Measurements from ENCODE around the gene SPDEF.

The SPDEF gene

DNA sequence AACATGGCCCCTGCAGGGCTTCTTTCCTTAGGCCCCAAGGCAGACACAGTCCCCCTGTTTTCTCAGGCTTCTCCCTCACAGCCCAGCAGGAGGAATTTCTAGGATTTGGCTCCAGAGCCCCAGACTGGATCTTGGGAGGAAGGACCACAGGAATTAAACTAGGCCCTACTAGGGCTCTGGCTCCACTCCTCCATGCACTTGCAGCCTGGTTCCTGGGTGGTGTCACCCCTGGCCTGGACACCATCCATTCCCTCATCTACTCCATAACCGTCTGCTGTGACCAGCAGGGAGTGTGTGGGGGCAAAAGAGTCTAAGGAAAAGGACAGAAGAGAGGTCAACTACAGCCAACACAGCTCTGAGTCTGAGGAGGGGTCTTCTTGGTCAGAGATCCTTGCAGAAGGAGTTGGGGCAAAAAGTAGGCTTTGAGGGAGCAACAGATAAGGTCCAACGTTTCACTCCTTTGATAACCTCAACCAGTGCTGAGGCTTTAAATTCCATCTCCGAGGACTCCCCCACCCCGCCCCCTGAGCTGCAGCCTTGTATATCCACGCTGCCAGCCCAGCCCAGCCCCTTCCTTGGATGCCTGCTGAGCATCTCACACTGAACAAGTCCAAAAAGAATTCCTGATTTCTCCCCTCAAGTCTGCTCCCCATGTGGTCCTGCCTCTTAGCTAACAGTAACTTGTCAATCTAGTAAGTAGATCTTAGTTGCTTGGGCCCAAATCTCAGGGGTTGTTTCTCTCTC lies 27.9 kb upstream of the SPDEF start:
- Histone ChIP-seq H3K27me3 (replicated peaks in 2 of 5; ENCODE audit: control insufficient read depth in 4 of 5, insufficient read depth in 5 of 5, low read length in 4 of 5) (no peaks in the 10 kb centered on the region), H3K4me1 (ENCODE audit: control extremely low read depth in 1 of 4, control insufficient read depth in 4 of 4, insufficient read depth in 4 of 4, low read length in 3 of 4) (no peaks in the 10 kb centered on the region), H3K36me3 (ENCODE audit: control insufficient read depth in 4 of 4, insufficient read depth in 4 of 4, low read length in 3 of 4) (peaks cover 2 to 28% (median 27%) of the 10 kb centered on the region in 4 experiments), H3K27ac (ENCODE audit: insufficient read depth in 1 of 2, low read depth in 1 of 2, low read length in 2 of 2, poor library complexity in 1 of 2, severe bottlenecking in 2 of 2) (no peak overlapping the region), H3K4me3 (ENCODE audit: control insufficient read depth in 1 of 7, extremely low read depth in 1 of 7, insufficient read depth in 4 of 7, low read depth in 2 of 7, low read length in 6 of 7) (no peak overlapping the region), H3K9me3 (ENCODE audit: control extremely low read depth in 1 of 5, control insufficient read depth in 4 of 5, insufficient read depth in 2 of 5, low read depth in 1 of 5, low read length in 4 of 5) (no peaks in the 10 kb centered on the region)
- no peak for DNase-seq
- ChIA-PET POLR2A (no interaction called here), CTCF (interaction anchor here (1.5 to 6.1 kb wide), 3 partner anchors 10 to 38 kb away, joined by 3 to 37 read pairs (median 12); no protein-coding TSS in a partner anchor)
- 93% methylated on average over 3 of the region's 5 CpGs for WGBS (ENCODE audit: insufficient coverage)

DNA sequence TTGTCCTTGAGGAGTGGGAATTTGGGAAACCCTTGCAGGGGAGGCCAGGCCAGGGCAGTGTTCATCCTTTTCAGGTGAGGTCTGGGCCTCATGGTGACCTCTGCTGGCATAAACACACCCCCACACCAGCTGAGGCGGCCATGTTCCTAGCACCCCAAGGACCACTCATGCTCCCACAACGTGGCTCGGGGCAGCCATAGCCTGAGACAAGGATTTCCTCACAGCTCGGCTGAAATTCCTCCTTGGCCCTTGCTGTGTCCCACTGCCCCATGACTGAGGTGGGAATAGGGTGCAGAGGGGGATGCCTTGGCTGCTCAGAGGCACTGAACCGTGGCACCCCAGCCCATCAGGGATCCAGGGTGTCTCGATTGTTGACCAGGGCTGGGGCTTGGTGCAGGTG lies 27.3 kb upstream of the SPDEF start:
- POLR2A ChIA-PET, result no interaction called here
- H3K27ac ChIP-seq (ENCODE audit: insufficient read depth in 1 of 2, low read depth in 1 of 2, low read length in 2 of 2, poor library complexity in 1 of 2, severe bottlenecking in 2 of 2), result no peak overlapping the region
- CTCF ChIA-PET, result interaction anchor here (1.5 to 6.1 kb wide), 3 partner anchors 10 to 37 kb away, joined by 3 to 37 read pairs (median 12); no protein-coding TSS in a partner anchor
- 100% methylated on average over 3 of the region's 6 CpGs for WGBS (ENCODE audit: insufficient coverage)
- no peaks in the 10 kb centered on the region for H3K4me1 ChIP-seq (ENCODE audit: control extremely low read depth in 1 of 4, control insufficient read depth in 4 of 4, insufficient read depth in 4 of 4, low read length in 3 of 4)
- H3K27me3 ChIP-seq (replicated peaks in 2 of 5; ENCODE audit: control insufficient read depth in 4 of 5, insufficient read depth in 5 of 5, low read length in 4 of 5), result no peaks in the 10 kb centered on the region
- H3K36me3 ChIP-seq (ENCODE audit: control insufficient read depth in 4 of 4, insufficient read depth in 4 of 4, low read length in 3 of 4), result peaks cover 2 to 25% (median 22%) of the 10 kb centered on the region in 4 experiments
- no peaks in the 10 kb centered on the region for H3K9me3 ChIP-seq (ENCODE audit: control extremely low read depth in 1 of 5, control insufficient read depth in 4 of 5, insufficient read depth in 2 of 5, low read depth in 1 of 5, low read length in 4 of 5)
- H3K4me3 ChIP-seq (ENCODE audit: control insufficient read depth in 1 of 7, extremely low read depth in 1 of 7, insufficient read depth in 4 of 7, low read depth in 2 of 7, low read length in 6 of 7), result no peak overlapping the region
- peak in 1 of 3 donors; percentile 13 for DNase-seq

DNA sequence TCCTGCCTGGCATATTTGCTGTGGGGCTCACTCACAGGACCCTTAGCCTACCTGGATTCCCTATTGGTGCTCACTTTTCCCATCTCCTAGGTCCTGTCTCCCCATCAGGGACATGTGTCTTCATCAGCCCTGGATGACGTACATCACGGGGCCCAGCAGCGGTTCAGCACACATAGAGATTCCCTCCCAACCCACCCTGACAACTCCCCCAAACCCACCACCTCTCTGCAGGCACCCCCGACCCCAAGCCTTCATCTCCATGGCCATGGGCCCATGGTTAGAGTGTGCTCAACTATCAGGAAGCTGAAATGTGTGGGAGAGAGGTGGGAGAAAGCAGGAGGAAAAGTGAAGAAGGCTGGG lies 25.4 kb upstream of the SPDEF start:
- CTCF ChIA-PET, result interaction anchor here (1.0 to 6.1 kb wide), 2 partner anchors 16 to 27 kb away, joined by 3 to 37 read pairs; no protein-coding TSS in a partner anchor

DNA sequence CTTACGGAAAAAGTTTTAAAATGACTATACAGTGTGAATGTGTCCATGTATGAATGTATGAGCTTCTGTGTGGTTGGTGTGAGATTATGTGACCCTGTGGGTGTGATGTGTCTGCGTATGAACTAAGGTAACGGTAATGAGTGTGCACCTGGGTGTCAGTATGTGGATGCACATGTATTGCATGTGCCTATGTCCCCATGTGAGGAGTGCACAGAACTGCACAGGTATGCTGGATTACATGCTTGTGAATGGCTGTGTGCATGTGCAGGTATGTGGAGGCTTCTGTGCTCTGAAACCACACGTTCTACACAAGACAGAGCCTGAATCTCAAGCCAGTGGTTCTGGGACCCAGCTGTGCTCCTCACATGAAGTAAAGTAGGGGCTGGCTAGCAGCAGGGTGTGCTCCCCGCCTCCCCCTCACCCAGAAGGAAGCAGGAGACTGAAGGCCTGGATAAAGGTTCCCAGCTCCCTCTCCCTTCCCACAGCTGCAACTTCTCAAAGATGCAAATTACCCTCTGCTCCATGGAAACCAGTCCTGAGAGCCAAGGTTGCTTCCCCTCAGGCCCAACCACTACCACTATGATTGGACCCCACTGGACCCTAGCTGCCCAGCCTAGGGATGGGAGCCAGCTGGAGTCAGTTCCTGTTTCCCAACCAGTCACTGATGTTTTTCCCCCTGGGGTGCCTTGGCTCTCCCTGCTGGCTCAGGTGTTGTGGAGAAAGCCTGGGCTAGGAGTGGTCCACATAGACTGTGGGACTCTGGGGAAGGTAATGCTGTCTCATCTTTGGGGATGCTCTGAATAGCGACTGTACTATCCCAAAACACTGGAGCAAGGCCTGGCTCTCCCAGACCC lies 24.8 kb upstream of the SPDEF start:
- H3K9me3 ChIP-seq (ENCODE audit: control extremely low read depth in 1 of 5, control insufficient read depth in 4 of 5, insufficient read depth in 2 of 5, low read depth in 1 of 5, low read length in 4 of 5), result no peaks in the 10 kb centered on the region
- H3K4me3 ChIP-seq (ENCODE audit: control insufficient read depth in 1 of 7, extremely low read depth in 1 of 7, insufficient read depth in 4 of 7, low read depth in 2 of 7, low read length in 6 of 7), result no peak overlapping the region
- H3K27me3 ChIP-seq (replicated peaks in 2 of 5; ENCODE audit: control insufficient read depth in 4 of 5, insufficient read depth in 5 of 5, low read length in 4 of 5), result no peaks in the 10 kb centered on the region
- H3K27ac ChIP-seq (ENCODE audit: insufficient read depth in 1 of 2, low read depth in 1 of 2, low read length in 2 of 2, poor library complexity in 1 of 2, severe bottlenecking in 2 of 2), result no peak overlapping the region
- DNase-seq, result no peak
- H3K36me3 ChIP-seq (ENCODE audit: control insufficient read depth in 4 of 4, insufficient read depth in 4 of 4, low read length in 3 of 4), result peaks cover 0 to 3% (median 1%) of the 10 kb centered on the region in 4 experiments
- WGBS (ENCODE audit: insufficient coverage), result 100% methylated on average over 6 of the region's 6 CpGs
- ChIA-PET CTCF (interaction anchor here (0.9 to 6.1 kb wide), 7 partner anchors 12 to 120 kb away, joined by 3 to 37 read pairs (median 4); no protein-coding TSS in a partner anchor), POLR2A (no interaction called here)
- no peaks in the 10 kb centered on the region for H3K4me1 ChIP-seq (ENCODE audit: control extremely low read depth in 1 of 4, control insufficient read depth in 4 of 4, insufficient read depth in 4 of 4, low read length in 3 of 4)

More for the DNA sequence above, 25.4 kb upstream of the SPDEF start:
- POLR2A ChIA-PET, result no interaction called here
- Histone ChIP-seq H3K27ac (ENCODE audit: insufficient read depth in 1 of 2, low read depth in 1 of 2, low read length in 2 of 2, poor library complexity in 1 of 2, severe bottlenecking in 2 of 2) (no peak overlapping the region), H3K4me1 (ENCODE audit: control extremely low read depth in 1 of 4, control insufficient read depth in 4 of 4, insufficient read depth in 4 of 4, low read length in 3 of 4) (no peaks in the 10 kb centered on the region), H3K27me3 (replicated peaks in 2 of 5; ENCODE audit: control insufficient read depth in 4 of 5, insufficient read depth in 5 of 5, low read length in 4 of 5) (no peaks in the 10 kb centered on the region), H3K36me3 (ENCODE audit: control insufficient read depth in 4 of 4, insufficient read depth in 4 of 4, low read length in 3 of 4) (peaks cover 1 to 7% (median 6%) of the 10 kb centered on the region in 4 experiments), H3K4me3 (ENCODE audit: control insufficient read depth in 1 of 7, extremely low read depth in 1 of 7, insufficient read depth in 4 of 7, low read depth in 2 of 7, low read length in 6 of 7) (no peak overlapping the region), H3K9me3 (ENCODE audit: control extremely low read depth in 1 of 5, control insufficient read depth in 4 of 5, insufficient read depth in 2 of 5, low read depth in 1 of 5, low read length in 4 of 5) (no peaks in the 10 kb centered on the region)
- 100% methylated on average over 1 of the region's 4 CpGs for WGBS (ENCODE audit: insufficient coverage)
- no peak for DNase-seq

DNA sequence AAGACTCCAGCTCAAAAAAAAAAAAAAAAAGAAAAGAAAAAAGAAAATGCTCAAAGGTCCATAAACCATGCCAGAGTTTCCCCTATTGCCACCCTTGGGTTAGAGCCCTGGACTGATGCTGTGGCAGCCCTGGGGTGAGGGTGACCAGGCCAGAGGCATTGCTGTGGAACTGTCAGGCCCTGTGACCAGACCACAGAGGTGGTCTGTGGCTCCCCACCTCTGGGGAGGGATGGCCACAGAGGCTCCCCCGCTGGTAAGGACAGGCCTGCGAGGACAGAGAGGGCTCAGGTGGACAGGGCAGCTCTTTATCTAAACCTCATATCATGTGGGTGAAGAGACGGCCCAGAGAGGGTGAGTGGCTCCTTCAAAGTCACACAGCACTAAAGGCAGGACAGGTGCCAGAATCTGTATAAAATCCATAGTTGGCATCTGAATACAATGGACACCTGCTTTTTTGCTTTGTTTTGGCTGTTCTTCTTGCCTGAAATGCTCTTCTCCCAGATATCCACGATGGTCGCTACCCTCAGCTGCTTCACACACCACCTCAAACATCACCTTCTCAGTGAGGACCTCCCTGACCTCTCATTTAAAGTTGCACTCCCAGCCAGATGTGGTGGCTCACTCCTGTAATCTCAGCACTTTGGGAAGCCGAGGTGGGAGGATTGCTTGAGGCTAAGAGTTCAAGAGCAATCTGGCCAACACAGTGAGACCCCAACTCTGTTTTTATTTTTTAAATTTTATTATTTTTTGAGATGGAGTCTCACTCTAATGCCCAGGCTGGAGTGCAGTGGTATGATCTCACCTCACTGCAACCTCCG lies 22.5 kb upstream of the SPDEF start:
- ChIA-PET CTCF (no interaction called here), POLR2A (no interaction called here)
- no peak overlapping the region for H3K4me3 ChIP-seq (ENCODE audit: control insufficient read depth in 1 of 7, extremely low read depth in 1 of 7, insufficient read depth in 4 of 7, low read depth in 2 of 7, low read length in 6 of 7)
- 99% methylated on average over 6 of the region's 7 CpGs for WGBS (ENCODE audit: insufficient coverage)
- DNase-seq, result no peak
- H3K9me3 ChIP-seq (ENCODE audit: control extremely low read depth in 1 of 5, control insufficient read depth in 4 of 5, insufficient read depth in 2 of 5, low read depth in 1 of 5, low read length in 4 of 5), result no peaks in the 10 kb centered on the region
- no peak overlapping the region for H3K27ac ChIP-seq (ENCODE audit: insufficient read depth in 1 of 2, low read depth in 1 of 2, low read length in 2 of 2, poor library complexity in 1 of 2, severe bottlenecking in 2 of 2)
- no peaks in the 10 kb centered on the region for H3K27me3 ChIP-seq (replicated peaks in 2 of 5; ENCODE audit: control insufficient read depth in 4 of 5, insufficient read depth in 5 of 5, low read length in 4 of 5)
- H3K4me1 ChIP-seq (ENCODE audit: control extremely low read depth in 1 of 4, control insufficient read depth in 4 of 4, insufficient read depth in 4 of 4, low read length in 3 of 4), result no peaks in the 10 kb centered on the region
- peaks cover 0 to 3% (median under 1%) of the 10 kb centered on the region in 4 experiments for H3K36me3 ChIP-seq (ENCODE audit: control insufficient read depth in 4 of 4, insufficient read depth in 4 of 4, low read length in 3 of 4)

DNA sequence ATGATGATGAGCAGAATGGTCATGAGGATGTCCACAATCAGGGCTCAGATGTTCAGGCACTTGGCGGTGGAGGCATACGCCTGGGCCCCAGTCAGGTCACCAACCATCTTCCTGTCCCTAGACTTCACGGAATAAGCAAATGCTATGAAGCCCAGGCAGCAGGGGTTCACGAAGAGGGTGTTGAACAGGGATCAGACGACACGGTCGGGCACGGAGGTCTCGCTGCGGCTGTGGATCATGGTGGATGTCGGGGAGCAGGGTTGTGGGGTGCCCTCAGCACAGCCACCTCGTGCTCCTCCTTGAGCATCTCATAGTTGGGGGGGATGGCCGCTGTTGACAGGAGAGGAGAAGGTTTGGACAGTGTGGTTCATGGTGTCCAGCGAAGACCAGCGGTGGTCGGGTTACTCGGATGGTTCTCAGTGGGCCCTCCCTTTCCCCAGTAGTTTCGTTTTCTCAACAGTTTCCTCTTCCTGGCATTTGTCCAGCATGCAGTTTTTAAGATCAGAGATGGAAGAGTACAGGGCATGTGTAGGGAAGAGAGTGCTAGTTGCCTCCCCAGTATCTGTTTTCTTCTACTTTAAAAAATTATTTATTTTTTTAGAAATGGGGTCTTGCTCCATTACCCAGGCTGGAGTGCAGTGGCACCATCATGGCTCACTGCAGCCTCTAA lies 20.3 kb upstream of the SPDEF start:
- POLR2A ChIA-PET, result no interaction called here
- peak; percentile 15 to 49 (median 47) for DNase-seq
- Histone ChIP-seq H3K27me3 (replicated peaks in 2 of 5; ENCODE audit: control insufficient read depth in 4 of 5, insufficient read depth in 5 of 5, low read length in 4 of 5) (no peaks in the 10 kb centered on the region), H3K4me1 (ENCODE audit: control extremely low read depth in 1 of 4, control insufficient read depth in 4 of 4, insufficient read depth in 4 of 4, low read length in 3 of 4) (no peaks in the 10 kb centered on the region), H3K36me3 (ENCODE audit: control insufficient read depth in 4 of 4, insufficient read depth in 4 of 4, low read length in 3 of 4) (no peaks in the 10 kb centered on the region), H3K27ac (ENCODE audit: insufficient read depth in 1 of 2, low read depth in 1 of 2, low read length in 2 of 2, poor library complexity in 1 of 2, severe bottlenecking in 2 of 2) (no peak overlapping the region), H3K4me3 (ENCODE audit: control insufficient read depth in 1 of 7, extremely low read depth in 1 of 7, insufficient read depth in 4 of 7, low read depth in 2 of 7, low read length in 6 of 7) (no peak overlapping the region), H3K9me3 (ENCODE audit: control extremely low read depth in 1 of 5, control insufficient read depth in 4 of 5, insufficient read depth in 2 of 5, low read depth in 1 of 5, low read length in 4 of 5) (no peaks in the 10 kb centered on the region)
- 92% methylated on average over 13 of the region's 18 CpGs for WGBS (ENCODE audit: insufficient coverage)
- CTCF ChIA-PET, result interaction anchor here (1.3 kb wide), 3 partner anchors 13 to 33 kb away, joined by 3 to 4 read pairs (median 3); no protein-coding TSS in a partner anchor

Measured in common myeloid progenitor, CD34-positive (primary cell).